HG03025 (cell line): Measurements from ENCODE around the gene KCNJ15.

Experiments
- ATAC-seq: cut with Tn5 transposase; IDR thresholded peaks from one replicate; pipeline ENCODE4 v1.9.1; 2021; ENCODE audit warnings: mild to moderate bottlenecking, moderate library complexity; ENCODE audit not compliant: unreplicated experiment, low FRiP score

Gene KCNJ15

DNA sequence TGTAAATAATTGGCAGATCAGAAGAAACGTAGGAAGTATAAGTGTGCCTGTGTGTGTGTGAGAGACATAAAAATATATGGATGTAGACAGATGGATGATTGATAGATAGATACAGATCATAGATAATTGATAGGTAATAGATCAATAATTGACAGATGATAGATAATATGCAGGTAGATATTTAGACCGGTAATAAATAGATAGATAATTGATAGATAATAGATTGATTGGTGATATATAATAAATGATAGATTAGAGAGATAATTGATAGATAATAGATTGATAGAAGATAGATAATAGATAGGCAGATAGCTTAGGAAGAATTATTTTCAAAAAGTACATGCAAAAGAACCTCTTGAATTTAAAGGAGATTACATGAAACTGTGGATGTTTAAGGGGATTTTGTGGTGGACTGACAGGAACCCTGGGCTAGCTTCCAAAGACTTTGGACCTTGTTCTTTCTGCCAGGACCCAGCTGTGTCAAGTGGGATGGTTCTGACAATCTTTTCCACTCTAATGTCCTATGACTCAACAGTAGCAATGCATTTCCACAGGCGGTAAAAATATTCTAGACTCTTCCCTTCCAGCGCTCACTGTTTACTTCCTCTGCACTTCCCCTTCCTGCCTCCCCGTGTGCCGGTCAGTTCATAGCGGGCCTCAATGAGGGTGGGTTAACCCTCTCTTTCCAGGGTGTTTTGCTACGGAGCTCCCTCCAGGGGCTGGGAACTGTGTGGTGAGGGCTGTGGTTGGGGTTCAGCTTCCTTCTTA lies 39.4 kb downstream of the KCNJ15 start:
- no peak for ATAC-seq

DNA sequence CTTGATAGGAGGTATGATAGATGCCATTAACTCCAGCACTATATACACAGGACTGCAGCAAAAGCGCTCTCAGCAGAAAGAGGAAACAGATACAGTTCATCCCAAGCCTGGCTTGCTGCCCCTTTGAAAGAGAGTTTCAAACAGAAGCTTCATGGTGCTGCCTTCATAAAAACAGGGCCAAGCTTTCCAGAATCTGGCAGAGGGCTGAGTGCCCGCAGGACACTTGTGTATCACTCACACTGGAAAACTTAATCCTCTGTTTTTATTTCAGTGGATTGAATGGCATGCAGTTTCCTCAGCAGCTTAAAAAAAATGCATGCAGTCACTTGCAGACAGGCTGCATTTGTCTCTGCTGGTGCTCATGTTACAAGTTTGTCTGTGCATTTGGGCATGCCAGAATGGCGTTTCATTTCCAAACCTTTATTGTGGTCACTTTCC lies 40.4 kb downstream of the KCNJ15 start:
- no peak for ATAC-seq

DNA sequence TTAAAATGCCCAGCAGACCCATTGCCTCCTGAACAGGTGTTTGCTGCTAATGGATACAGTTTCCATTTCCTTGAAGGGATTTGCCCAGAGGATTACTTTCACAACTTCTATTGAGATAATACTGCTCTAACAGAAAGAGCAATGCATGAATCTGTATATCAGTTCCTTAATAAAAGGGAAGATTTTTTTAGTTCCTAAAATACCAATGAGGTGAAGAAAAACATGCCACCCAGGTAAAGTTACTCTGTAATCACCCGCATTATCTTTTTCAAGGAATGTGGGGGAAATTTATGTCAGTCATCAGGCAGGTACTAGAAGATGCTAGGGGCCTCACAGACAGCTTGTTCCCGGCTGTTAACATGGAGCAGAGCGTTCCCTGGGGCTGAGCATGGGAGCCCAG lies 41.1 kb downstream of the KCNJ15 start:
- no peak for ATAC-seq

DNA sequence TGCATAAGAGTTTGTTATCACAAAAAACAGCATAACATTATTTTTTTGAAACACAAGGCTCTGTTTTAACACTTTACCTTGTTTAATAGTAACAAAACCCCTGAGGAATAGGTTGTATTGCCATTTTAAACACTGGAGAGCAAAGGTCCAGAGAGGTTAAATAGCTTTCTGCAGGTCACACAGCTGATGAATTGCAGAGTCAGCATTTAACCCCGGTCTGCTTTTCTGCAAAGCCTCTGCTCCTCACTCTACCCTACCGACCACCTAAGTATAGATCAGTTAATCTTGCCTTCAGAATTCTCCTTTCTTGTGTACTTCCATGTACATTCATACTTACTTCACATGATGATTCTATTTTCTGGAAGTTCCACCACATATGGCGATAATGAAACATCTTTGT lies 42.0 kb downstream of the KCNJ15 start:
- no peak for ATAC-seq

DNA sequence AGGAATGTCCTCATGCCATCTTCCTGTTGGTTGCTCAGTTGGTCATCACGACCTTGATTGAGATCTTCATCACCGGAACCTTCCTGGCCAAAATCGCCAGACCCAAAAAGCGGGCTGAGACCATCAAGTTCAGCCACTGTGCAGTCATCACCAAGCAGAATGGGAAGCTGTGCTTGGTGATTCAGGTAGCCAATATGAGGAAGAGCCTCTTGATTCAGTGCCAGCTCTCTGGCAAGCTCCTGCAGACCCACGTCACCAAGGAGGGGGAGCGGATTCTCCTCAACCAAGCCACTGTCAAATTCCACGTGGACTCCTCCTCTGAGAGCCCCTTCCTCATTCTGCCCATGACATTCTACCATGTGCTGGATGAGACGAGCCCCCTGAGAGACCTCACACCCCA lies 42.9 kb downstream of the KCNJ15 start:
- ATAC-seq: no peak

DNA sequence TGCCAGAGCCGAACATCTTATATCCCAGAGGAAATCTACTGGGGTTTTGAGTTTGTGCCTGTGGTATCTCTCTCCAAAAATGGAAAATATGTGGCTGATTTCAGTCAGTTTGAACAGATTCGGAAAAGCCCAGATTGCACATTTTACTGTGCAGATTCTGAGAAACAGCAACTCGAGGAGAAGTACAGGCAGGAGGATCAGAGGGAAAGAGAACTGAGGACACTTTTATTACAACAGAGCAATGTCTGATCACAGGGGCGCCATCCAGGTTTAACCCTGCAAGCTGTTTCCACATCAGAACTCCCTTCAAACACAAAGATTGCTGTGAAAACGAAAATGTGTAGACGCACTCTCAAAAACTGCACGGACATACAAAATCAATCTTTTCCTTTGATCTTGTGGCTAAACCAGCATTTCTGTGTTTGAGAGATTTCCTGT lies 43.4 kb downstream of the KCNJ15 start:
- no peak for ATAC-seq

DNA sequence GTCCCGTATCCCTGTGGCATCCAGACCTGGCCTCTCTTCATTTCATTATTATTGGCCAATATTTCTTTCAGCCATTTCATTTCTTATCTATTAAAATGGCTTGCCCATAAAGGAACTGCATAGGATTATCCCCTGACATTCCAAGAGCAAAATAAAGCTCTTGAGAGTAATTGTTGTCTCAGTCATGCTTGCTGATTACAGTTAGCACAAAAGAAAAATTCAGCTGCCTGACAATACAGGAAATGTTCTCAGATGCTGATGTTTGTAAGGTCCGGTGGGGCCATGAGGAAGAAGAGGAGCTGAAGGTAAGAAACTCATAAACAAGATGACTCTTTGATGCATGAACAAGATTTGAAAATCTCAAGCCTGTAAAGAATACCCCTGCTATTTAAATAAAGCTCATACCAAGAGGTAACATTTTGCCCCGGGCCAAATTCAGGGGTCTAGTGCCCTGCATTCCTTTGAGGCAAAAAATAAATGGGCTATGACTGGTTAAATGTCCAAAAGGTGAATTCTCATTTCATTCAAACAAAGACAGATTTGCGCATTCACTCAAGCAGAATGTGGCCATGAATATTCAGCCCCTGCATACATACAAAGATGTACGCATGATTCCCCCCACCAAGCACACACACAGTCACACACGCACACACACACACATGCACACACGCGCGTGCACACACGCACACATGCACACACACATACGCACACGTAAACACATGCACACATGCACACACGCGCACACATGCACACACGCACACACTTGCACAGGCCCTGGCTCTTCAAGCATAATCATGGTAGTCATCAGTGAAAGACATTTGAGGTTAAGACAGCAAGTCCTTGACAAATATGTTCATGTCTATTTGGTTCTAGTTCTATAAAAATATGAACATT lies 44.8 kb downstream of the KCNJ15 start:
- no peak for ATAC-seq

DNA sequence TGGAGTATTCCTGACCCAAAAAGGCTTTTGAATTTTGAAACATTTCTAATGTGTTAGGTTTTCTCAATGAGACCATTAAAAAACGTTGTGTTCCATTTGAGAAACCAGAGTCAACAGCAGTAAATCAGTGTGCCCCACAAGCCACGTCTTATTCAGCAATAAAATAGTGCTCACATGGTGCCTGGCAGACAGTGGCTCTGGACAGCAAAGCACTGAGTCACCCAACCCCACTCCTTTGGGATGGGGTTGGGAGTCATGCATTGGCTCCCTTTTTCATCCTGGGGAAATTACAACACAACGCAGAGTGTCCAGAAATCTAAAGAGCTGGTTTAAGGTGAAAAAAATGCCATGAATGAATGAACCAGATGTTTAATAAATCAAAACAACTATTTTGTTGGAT lies 46.5 kb downstream of the KCNJ15 start:
- ATAC-seq: no peak

DNA sequence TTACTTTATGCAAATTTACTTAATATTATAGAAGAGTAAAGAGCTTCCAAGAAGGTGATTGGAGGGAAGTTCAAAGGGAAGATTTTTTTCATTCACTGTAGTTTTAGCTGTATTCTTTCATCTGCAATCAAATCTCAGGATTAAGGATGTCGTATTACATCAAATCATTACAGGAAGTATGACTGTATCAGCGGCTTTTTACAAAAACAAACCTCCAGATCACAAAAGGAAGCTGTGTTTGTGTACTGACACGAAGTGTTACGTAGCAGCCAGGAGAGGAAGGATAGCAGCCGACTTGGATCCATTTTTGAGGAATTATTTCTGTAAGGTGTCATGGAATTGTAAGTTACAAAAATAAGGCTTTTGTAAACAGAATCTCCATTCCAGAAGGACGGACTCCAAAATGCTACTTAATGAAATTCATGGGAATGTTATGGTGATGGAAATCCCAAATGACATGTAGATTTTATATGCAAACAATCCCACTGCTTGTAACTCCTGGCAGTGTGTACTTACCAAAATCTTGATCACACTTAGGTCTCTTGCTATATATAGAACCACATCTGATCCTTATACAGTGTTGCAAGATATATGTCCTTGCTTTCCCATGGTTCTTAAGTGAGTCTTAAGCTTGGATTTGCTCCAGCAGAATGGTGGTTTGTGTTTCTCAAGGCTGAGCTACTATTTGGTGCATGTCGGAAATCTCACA lies 49.8 kb downstream of the KCNJ15 start:
- no peak for ATAC-seq

DNA sequence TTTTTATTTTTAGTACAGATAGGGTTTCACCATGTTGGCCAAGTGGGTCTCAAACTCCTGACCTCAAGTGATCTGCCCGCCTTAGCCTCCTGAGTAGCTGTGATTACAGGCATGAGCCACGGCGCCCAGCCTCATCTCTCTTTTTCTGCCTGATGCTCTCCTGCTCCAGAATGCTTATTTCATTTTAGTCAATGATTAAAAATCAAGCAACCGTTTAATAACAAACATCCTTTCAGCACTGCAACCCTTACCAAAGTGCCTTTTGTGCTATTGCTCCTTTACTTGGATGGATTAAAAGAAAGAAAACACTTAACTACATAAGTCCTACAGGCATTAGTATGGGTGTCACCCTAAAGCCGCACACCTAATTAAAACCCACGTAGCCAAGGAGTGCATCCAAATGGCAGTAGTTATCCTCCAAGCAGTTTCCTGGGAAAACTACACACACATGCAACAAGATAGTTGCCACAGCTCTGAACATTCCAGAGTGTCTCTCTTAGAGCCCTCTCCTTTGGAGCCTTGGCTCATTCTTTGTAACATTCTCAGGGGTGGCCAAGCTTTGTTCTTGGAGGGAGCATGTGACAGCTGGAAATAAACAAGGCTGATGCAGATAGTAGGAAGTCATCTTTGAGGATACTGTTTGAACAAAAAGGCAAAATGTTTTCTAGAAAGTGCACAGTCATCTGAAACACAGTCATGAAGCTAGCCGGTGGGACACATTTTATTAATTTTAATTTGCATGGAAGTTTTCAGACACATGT lies 51.2 kb downstream of the KCNJ15 start:
- ATAC-seq: no peak

DNA sequence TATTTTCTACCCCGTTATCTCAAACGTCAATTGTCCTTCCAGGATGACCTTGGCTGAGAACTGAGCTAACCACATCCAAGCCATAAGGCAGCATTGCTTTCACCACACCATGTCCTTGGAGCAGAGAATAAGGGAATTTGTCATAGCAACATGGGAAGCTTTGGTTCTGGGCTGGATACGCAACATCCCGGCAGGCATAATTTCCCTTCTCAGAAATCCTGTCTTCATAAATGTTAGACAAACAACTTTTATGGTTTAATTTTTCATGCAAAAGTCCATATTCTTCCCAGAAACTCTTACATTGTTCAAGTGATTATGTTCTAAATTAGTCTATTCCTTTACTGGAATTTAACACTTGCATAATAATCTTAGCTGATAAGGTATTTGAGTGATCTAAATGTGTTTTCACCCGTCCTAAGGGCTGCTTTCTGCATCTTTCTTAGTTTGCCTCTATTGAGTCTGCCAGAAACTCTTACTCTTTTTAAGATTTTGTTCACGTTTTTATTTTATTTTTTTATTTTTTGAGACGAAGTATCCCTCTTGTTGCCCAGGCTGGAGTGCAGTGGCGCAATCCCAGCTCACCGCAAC lies 51.8 kb downstream of the KCNJ15 start:
- ATAC-seq: no peak

DNA sequence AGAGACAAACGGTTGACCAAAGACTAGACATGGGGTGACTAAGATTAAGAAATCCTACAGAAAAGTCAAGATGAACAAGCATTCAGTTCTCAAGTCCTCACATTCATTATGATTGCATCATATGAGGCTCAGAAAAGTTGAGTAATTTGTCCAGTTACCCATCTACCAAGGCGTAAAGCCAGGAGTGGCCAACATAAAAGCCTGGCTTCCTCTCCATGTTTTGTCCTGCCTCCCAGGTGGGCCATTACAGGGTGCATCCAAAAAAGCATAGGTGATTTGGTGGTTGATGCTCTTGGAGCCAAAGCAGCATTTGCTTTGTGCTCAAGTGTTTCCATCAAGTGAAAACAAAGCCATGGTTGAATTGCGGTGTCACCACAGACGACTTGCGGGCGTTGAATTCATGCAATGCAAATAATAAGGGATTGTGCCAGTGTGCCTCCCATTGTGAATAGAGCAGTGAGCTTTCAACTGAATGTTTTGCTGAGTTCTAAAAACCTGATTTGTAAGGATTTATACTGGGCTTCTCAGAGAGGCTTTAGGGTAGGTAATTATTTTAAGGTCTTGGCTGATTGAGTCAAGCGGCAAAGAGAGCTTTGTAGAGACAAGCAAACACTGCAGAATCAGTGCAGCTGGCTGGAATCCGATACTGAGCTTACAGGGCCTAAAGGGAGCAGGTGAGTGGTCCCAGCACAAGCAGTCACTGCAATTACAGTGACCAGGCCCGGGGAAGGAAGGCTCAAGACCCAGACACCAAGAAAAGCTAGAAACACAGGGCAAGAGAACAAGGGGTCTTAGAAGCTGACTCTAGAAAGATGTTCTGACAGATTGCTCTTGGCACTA lies 54.1 kb downstream of the KCNJ15 start:
- no peak for ATAC-seq

DNA sequence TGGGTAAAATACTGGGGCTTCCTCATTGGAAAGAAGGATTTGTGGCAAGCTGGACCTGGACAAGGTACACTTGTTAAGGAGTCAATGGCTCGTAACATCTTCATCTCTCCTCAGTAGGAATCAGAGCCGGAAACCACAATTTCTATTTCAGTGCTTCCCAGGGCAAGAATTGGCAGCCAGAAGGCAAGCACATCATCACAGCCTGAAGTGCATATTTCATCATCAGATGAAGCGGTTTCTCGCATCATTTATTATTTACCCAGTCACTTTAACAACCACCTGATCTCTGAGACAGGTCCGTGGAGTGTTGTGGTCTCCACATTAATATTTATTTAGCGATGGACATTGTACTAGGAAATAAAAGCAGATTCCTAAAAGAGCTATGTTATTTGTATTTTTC lies 55.0 kb downstream of the KCNJ15 start:
- ATAC-seq: no peak

DNA sequence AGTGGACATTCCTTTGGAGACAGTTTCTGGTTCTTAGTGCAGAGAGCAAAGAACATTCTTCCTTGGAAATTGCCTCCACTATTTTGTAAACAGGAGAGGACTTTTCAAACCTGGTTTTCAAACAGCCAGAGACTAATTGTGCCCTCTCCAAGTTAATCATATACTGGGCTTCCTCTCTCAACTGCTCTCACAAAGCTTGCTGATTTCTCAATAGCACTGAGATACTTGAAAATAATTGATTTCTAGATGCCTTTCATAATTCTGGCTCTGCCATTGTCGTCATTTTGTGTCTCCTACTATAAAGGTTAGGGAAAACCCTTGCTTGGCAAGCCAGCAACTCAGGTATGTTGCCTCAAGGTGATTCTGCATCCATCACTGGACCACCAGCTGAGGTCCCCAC lies 56.0 kb downstream of the KCNJ15 start:
- no peak for ATAC-seq

DNA sequence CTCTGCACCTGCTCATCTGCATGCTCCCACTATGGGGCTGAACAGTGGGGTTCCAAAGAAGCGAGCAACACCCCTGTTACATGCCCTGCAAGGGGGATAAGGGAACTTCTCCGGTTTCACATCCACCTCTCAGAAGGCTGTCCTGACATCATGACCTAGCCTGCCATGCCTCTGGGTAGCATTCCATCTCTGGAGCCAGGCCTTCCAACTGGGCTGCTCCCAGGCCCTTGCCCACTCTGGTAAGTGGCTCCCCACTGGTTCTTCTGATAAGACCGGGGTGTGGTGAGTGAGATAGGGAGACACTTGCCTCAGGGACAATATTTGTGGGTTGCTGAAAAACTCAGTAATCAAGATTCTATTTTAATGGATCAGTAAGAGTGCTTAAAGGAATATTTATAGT lies 57.8 kb downstream of the KCNJ15 start:
- no peak for ATAC-seq

DNA sequence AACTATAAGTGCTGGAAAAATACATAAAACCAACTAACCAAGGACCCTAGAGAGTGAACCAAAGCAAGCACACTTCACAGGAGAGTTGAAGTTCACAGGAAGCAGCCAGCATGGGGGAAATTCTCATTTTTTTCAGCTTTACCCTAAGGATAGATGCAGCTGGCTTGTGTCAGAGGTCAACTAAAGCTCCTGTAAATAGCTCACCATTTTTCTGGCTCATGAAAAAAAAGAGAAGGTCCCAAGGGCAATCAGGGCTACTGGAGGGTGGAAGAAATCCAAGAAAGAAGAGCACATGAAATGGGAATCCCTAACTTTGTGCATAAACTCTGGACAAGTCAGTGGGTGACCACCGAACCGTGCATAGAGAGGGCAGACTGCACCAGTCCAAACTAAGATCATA lies 58.3 kb downstream of the KCNJ15 start:
- ATAC-seq: no peak

DNA sequence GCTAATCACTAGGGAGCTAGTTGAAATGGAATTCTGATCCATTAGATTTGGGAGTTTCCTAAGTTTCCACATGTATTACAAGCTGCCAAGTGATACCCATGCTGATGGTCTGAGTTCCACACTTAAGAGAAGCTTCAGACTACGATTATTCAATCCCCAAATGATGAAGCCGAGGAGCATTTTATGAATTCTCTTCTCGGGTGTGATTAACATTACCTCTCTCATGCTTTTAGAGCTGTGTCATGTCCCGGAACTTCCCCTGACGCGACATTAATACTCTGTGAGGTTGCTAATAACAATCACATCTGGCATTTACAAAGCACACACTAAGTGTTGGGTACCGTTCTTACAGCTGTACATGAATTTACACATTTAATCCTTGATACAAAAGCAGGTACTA lies 63.0 kb downstream of the KCNJ15 start:
- ATAC-seq: no peak

DNA sequence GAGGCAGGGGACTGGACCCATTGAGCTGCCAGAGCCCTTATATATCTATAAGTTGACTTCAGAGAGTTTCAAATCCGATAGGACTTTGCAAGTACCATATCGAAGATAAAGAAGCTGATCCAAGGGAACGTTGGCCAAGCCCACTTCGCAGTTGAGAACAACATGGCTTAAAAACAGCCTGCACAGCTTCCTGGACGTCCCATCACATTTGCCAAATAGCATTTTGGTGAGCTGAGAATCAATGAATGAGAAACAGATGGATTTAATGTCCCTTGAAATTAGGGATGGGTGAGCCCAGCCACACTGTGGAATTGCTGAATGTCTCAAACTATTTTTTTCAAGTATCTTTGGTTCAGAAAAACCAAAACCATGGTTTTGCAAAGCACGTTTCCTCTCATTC lies 64.8 kb downstream of the KCNJ15 start:
- no peak for ATAC-seq

DNA sequence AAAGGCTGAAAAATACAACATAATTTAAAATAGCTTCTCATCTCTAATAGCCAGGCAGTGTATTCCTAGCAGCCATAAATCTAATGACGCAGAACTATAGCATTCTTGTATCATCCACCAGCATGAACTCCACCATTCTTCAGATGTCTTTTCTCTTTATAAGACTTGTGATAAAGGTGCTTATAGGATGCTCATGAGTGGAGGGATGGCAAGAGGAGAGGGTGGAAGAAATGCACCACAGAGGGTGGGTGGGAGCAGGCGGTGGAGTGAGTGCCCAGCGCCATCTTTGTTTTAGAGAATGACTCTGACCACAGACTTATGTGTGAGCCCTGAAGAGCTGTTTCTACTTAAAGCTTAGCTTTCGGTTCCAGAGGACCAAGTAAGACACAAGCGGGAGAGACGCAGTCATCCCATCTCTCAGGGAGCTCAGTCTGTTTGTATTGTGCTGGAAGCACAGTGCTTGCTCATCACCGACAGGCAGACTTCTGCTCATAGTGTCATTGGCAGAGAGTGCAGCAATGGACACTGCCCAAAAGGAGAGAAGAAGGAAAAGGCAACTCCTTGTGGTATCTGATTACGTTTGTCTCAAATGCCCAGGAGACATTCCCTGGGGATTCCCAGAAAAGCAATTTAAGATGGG lies 65.6 kb downstream of the KCNJ15 start:
- no peak for ATAC-seq
